Measurements from ENCODE around the gene TAS2R60.
"Not testable (repeated sequence)": the region's sequence is repeated elsewhere in the genome, so short reads cannot be mapped to it uniquely, and the experiment has no call there.

The TAS2R60 gene

DNA sequence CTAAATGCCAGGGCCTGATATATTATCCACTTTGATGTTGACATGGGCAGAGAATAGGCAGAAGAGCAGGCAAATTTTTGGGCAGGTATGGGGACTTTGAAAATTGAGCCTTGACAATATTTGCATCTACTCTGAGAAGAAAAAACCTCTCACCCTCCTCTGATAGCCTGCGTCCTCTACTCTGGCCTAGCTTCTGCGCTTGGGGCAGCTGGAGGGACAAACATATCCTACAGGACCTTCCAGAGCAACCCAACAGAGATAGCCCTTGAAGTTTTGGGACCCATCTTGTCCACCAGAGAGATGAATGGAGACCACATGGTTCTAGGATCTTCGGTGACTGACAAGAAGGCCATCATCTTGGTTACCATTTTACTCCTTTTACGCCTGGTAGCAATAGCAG, at the start of gene TAS2R60:
TAS2R60 (plus strand) TSS at position 301 of the 400 bp plus-strand sequence; CDS start at position 301, 0 bp downstream.
- no peak for DNase-seq

GRCh38 chr7:143394068-143394467, 49.2 kb upstream of the TAS2R60 start:
- no peak for DNase-seq

DNA sequence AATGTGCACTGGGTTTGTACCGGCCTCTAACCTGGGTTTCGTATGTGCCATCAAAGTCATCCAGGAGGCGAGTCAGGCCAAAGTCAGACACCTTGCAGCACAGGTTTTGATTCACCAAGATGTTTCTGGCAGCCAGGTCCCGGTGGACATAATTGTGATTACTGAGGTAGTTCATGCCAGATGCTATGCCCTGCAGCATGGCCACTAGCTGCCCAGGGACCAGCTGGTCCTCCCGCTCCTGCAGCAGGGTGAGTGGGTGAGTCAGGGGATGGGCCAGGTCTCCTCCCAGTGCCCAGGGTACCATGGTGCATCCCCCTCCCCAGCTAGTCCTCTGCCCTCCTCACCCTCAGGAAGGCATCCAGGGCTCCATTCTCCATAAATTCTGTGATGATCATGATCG, 48.5 kb upstream of the TAS2R60 start:
- no peak for DNase-seq

GRCh38 chr7:143395187-143396149, 47.8 kb upstream of the TAS2R60 start:
- DNase-seq = no peak

DNA sequence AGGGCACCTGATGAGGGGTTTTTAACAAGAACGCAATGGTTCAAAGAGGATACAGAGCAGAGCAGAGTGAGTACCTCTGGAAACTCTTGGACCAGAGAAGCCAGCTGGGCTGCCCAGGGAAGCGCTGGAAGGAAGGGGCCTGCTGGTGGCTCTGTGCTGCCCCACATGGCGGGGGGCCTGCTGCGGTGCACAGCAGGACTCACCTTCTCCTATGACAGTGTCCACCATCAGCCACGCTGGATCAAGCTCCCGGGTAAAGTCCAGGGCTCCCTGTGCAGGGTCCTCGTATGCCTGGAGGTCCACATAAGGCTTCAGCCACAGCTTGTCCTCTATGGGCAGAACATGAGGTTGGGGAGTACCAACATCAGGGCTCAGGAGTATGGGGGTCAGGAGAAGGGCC, 47.1 kb upstream of the TAS2R60 start:
- DNase-seq = no peak

- no peak for DNase-seq
These were observed 46.4 kb upstream of the TAS2R60 start for GRCh38 chr7:143396625-143397556.

DNA sequence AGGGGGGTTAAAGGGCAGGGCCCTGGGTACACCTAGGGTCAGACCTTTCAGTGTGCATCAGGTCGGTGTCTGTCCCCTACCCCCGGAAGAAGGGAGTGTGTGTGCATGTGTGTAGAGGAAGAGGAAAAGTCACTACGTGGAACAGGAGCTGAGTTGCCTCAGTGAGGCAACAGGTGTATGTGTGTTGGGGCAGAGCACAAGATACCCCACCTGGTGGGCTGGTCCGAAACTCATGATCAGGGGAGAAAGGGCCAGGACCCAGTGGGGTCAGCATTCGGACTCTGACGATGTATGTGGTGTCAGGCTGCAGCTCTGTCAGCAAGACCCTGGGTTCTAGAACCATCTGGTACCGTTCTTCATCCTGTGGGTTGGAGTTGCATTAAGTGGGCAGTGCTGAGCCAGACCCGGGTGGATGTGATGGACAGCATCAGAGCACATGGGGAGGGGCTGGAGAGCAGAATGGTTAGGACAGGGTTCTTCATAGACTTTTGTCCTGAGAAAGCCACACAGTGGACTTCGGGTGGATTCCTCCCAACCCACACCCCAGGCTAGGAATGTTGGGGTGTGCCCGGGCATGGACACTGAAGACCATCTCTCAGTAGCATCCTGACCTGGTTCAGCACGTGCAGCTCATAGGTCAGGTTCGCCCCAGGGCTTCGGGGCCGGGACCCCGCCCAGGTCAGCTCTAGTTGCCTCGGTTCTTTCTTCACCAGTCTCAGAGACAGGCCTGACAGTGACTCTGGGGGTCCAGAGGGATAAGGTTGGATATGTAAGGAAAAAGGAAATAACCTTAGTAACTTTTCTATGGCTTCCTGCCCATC, 45.3 kb upstream of the TAS2R60 start:
- no peak for DNase-seq

GRCh38 chr7:143398616-143399015, 44.6 kb upstream of the TAS2R60 start:
- DNase-seq = no peak

DNA sequence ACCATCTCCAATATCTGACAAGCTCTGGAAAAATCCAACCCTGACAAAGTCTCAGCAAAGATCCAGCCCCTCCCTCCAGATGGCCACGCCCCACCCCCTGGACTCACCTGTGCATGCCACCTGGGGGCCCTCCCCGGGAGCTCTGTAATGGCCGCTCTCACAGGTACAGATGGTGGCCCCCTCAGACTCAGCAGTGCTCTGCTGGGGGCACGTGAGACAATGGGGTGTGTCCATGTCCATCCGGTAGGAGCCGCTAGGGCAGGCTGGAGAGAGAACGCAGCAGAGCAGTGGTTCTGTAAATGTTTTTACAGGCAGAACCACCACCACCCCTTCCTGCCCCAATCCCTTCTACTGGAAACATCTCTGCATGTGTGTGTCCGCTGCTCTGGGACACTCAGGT, 44.1 kb upstream of the TAS2R60 start:
- DNase-seq = no peak

- no peak for DNase-seq
These were observed 43.6 kb upstream of the TAS2R60 start for GRCh38 chr7:143399642-143400041.

DNA sequence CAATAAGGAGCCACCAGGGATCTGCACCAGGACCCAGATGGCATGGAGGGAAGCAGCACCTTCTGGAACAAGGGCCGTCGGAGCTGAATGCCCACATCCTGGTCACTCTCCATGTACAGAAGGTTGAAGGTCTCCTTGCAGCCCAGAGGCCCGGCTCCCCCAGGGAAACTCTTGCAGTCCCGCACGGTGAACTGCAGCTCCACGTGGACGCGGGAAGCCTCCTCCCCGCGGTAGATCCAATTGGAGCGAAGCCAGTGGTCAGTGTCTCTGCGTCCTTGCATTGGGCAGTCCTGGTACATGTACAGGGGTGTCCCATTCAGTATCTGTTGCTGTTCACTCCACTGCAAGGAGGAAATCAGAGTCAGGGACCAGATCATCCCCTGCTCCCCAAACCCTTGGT, 42.0 kb upstream of the TAS2R60 start:
- no peak for DNase-seq

- DNase-seq = not testable (repeated sequence)
These were observed 41.0 kb upstream of the TAS2R60 start for GRCh38 chr7:143402233-143402632.

DNA sequence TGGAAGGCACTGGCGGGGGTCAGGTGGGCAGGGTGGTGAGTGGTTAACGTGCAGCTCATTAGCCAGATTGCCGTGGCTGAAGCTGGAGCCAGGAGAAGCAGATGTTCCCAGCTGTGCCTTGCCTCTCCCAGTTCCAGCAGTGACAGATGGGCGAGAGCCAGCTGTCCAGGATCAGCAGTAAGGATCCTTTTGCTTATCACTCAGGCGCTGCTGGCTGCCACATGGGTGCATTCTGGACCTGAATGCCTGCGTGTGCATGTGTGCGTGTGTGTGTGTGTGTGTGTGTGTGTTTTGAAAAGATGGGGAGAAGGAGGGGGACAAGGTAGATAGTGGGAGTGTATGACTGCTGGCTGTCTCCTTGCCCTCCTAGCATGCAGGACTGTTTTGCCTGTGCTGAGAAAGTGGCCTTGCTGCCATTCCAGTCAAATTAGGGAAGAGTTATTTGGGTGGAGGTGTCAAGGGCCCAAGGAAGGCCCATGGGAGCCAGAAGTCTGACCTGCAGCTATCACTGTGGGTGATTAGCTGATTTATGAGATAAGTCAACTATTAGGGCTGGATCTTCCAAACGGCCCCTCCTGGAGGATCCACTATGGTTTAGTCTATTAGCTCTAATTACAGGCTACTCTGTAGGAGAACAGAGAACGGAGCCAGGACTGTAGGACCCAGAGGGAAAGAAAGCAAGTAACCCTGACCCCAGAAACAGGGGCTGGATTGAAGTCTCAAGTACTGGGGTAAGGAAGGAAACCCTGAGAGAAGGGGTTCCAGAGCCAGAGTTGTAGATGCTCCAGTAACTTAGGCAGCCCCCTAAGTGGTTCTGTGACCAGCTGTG, 37.9 kb upstream of the TAS2R60 start:
- DNase-seq = no peak

- DNase-seq = no peak
These were observed 37.3 kb upstream of the TAS2R60 start for GRCh38 chr7:143406002-143406357.

GRCh38 chr7:143407287-143408251, 35.7 kb upstream of the TAS2R60 start:
- peak; percentile 59 for DNase-seq

DNA sequence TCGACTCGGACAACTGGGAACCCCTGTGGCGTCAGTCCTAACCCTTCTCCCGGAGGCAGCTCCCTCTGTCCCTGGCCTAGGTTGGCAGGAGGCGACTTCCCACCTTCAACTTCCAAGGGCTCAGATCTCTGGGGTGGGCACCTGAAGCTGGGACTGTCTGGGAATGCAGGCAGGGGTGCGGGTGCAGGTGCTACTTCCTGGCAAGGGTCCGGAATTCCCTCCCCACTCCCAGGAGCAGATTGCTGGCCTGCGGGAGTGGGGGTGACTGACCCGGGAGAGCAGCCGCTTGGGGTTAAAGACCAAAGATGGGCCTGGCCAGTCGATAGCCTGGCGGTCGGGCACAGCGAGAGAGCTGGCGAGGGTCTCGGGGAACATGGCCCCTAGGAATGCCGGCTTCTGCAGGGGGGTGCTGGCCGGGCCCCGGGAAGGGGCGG, 35.0 kb upstream of the TAS2R60 start:
- DNase-seq = no peak

GRCh38 chr7:143408686-143409561, 34.3 kb upstream of the TAS2R60 start, which contains the start of gene EPHA1:
Gene EPHA1 (minus strand): TSS chr7:143408856. CDS start chr7:143408805, 51 bp downstream.
- peak; percentile 70 for DNase-seq

DNA sequence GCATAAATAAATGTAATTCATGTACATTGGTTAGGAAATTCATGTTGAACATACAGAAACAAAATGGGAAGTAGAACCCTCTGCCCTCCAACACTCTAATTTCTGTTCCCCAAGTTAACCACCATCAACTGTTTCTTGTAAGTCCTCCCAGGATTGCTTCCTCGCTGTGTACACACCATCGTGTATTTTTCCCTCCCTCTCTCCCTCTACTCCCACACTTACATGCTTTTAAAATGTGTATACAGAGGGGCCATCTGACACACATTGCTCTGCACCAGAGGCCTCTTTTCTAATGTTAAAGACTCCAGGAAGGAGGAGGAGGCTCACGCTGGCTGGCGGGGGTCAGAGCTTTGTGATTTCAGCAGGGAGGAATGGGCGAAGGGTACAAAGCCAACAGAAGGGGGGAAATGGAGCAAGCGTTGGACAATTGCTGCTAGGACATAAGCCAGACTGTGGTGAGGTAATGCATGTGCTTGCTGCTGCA, 32.7 kb upstream of the TAS2R60 start:
- DNase-seq = no peak
